Fibroblast of the aortic adventitia (primary cell): ENCODE data around the gene R3HDM4. TPM values are rescaled to one million over a fixed set of nuclear protein-coding genes. Genes with fewer than 3 reads are reported as not detected.

Experiments
- DNase-seq: peaks from one replicate; pipeline ENCODE4 v3.0.0-alpha.2; 2010; ENCODE audit warnings: low read depth
- H3K4me3 ChIP-seq: 2 replicates; pipeline ENCODE4 v1.5.1; 2011; ENCODE audit warnings: low read depth, mild to moderate bottlenecking, control low read depth, low read length, moderate library complexity
- CTCF ChIP-seq: IDR thresholded peaks from 2 replicates; pipeline ENCODE4 v1.5.1; 2011; ENCODE audit warnings: mild to moderate bottlenecking, low read length, control low read depth, inconsistent platforms; ENCODE audit not compliant: insufficient read depth
- total RNA-seq: library from RNA; depleted of rRNA; stranded (reverse); fragments of >200 nt; gene quantifications from 2 replicates; pipeline ENCODE4 v1.2.3, GENCODE V29; 2012; ENCODE audit warnings: low replicate concordance

Gene R3HDM4
- total RNA-seq, 1 donor, result 25.8 TPM

GRCh38 chr19:956766-957440 is 43.9 kb upstream of the R3HDM4 start:
- DNase-seq, result no peak
- no peak for TF ChIP-seq CTCF

GRCh38 chr19:955803-956765 is 43.1 kb upstream of the R3HDM4 start:
- no peak for TF ChIP-seq CTCF
- DNase-seq, result no peak
- no peak overlapping the region for H3K4me3 ChIP-seq

More at GRCh38 chr19:956766-957440, 43.9 kb upstream of the R3HDM4 start:
- no peak overlapping the region for H3K4me3 ChIP-seq

- DNase-seq, result no peak
- no peak for TF ChIP-seq CTCF
- no peak overlapping the region for H3K4me3 ChIP-seq
Observed at GRCh38 chr19:954672-955494, 41.9 kb upstream of the R3HDM4 start.

- no peak for DNase-seq
- TF ChIP-seq CTCF, result no peak
- H3K4me3 ChIP-seq, result no peak overlapping the region
Observed at GRCh38 chr19:954272-954671, 41.3 kb upstream of the R3HDM4 start.

GRCh38 chr19:953445-954271 is 40.6 kb upstream of the R3HDM4 start:
- H3K4me3 ChIP-seq, result no peak overlapping the region
- no peak for DNase-seq
- no peak for TF ChIP-seq CTCF
